ENCODE data around the gene PDE8A. TPM values are rescaled to one million over a fixed set of nuclear protein-coding genes. Genes with fewer than 3 reads are reported as not detected.

PDE8A gene
- total and polyA plus RNA-seq, 2 of the 4 experiments (the other 2 are of a cell fraction): 32.4 to 35.9 TPM

DNA sequence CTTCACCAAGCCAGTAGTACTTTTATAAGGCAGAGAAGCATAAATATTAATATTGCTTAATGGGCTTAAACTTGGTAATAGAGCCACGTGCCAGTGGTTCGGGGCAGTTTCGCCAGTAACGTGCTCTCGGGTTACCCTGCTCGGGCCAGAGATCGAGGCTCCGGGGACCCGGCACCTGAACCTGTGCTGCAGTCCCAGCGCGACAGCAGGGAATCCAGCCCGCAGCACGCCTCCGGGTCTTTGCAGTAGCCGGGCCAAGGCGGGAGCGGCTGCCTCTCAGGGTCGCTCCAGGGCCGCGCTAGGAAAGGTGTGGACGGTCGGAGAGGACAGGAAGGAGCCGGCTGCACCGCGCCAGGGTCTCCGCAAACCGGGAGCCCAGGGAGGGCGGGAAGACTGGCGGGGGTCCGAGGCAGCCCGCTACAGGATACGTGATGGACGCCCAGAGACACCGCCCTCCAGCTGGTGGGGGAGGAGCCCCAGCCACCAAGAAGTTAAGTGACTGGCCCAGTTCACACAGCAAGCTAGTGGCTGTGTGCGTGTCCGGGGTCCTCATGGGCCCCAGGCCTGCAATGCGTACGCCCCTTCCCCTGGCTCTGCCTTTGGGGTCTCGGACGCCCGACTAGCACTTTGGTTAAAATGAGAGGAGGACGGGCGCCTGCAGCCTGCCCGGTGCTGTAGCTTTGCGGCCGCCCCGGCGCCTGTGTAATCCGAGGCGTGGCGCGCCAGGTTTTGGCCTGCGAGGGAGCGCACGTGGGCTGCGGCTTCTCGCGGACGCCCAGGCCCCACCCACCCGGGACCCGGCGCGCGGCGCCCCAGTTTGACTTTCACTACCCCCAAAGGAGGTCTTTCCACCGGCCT, 1.2 kb upstream of the PDE8A start (continued):
- TF ChIP-seq SMC3 (IDR thresholded peaks at IDR 0.05; ENCODE audit: low read depth, low read length) (no peak; the same call in 1 of the 2 replicates), MAZ (IDR thresholded peaks at IDR 0.05; ENCODE audit: borderline replicate concordance, low read depth, low read length) (no peak; the same call in 1 of the 2 replicates), MXI1 (IDR thresholded peaks at IDR 0.05; ENCODE audit: borderline replicate concordance, low read depth, low read length) (peak; percentile 97)
